Mammary epithelial cell (primary cell): ENCODE measurements around the gene PAWR.

Experiments used
- EZH2 ChIP-seq: IDR thresholded peaks from 2 replicates; pipeline ENCODE4 v1.6.1; 2012; ENCODE audit warnings: low read length, inconsistent platforms, borderline replicate concordance
- TF ChIP-seq, protein P1 (sequence below), 2 donors: IDR thresholded peaks in 1 of 2; conservative IDR thresholded peaks in 1 of 2; 2 replicates each; pipeline ENCODE4 v1.5.1; 2011 to 2012; ENCODE audit warnings: inconsistent platforms in 2 of 2, low read length in 2 of 2, mild to moderate bottlenecking in 2 of 2, control low read depth in 1 of 2, low read depth in 1 of 2; ENCODE audit not compliant: insufficient read depth in 1 of 2; ENCODE audit errors: extremely low read depth in 1 of 2

DNA sequence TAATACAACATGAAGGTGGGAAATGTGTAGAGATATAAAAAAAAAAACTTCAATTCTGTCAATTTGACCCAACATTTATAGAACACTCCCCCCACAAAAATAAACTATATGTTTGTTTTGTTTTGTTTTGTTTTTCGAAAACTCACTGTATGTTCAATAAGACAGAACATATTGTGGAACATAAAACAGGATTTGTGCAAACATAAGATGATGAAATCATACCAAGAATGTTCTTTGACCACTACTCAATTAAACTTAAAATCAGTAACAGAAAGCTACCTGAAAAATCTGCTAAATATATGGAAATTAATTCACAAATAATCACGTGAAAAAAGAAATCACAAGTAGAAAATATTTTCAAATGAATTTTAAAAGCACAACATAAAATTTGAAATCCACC lies 61.2 kb downstream of the PAWR start:
- TF ChIP-seq, protein P1, sequence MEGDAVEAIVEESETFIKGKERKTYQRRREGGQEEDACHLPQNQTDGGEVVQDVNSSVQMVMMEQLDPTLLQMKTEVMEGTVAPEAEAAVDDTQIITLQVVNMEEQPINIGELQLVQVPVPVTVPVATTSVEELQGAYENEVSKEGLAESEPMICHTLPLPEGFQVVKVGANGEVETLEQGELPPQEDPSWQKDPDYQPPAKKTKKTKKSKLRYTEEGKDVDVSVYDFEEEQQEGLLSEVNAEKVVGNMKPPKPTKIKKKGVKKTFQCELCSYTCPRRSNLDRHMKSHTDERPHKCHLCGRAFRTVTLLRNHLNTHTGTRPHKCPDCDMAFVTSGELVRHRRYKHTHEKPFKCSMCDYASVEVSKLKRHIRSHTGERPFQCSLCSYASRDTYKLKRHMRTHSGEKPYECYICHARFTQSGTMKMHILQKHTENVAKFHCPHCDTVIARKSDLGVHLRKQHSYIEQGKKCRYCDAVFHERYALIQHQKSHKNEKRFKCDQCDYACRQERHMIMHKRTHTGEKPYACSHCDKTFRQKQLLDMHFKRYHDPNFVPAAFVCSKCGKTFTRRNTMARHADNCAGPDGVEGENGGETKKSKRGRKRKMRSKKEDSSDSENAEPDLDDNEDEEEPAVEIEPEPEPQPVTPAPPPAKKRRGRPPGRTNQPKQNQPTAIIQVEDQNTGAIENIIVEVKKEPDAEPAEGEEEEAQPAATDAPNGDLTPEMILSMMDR (conservative IDR thresholded peaks at IDR 0.05 in 1 of 2, IDR thresholded peaks at IDR 0.05 in 1 of 2; ENCODE audit: extremely low read depth in 1 of 2, insufficient read depth in 1 of 2, low read depth in 1 of 2, low read length in 2 of 2): no peak
- no peak for TF ChIP-seq EZH2
